Mesenteric fat pad (tissue), 1 donor: ENCODE measurements around the gene DGCR6L. TPM values are rescaled to one million over a fixed set of nuclear protein-coding genes. Genes with fewer than 3 reads are reported as not detected.
"Not testable (repeated sequence)": the region's sequence is repeated elsewhere in the genome, so short reads cannot be mapped to it uniquely, and the experiment has no call there.

Experiments used
- DNase-seq: peaks from one replicate; pipeline ENCODE4 v3.0.0-alpha.2; 2020; ENCODE audit warnings: low spot score
- total RNA-seq: library from RNA; stranded (reverse); fragmentation: NEBNext Ultra II Directional; extraction: Animal tissue kit (Norgen Biotek cat#: 25700); gene quantifications from one replicate; pipeline ENCODE4 v1.2.1, GENCODE V29; 2021
- donor health status: DM: yes; HTN: yes; CAD: no.

The DGCR6L gene
- total RNA-seq, 1 donor from 2014 or later: 25.7 TPM

DNA sequence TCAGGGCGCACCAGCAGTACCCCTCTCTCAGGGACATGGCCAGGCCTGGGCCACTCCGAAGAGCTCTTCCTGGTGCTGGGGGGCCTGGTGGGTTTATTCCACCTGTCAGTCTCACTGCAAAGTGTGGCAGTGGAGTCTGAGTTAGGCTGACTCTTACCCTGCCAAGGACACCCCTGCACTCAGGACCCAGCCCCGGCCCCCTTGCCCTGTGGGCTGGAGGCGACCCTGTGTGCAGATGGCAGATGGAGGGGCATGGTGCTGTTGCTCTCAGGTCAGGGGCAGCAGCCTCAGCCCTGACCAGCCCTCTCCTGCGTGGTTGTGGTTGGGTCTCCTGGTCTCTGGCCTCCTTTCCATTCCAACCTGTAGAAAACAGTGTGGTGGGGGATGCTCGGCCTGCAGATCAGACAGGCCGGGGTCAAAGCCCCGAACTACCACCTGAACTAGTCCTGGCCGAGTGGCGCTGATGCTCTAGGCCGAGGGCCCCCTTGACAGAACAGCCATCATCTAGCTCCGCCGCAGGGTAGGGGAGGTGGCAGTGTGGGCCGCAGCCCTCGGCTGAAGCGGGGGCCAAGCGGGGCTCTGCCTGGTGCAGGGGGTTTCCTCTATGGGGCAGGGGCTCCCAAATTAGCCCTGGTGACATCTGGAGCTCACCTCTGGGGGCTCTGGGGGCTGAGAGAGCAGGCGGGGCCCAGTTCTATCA is 41.8 kb downstream of the DGCR6L start:
- not testable (repeated sequence) for DNase-seq

DNA sequence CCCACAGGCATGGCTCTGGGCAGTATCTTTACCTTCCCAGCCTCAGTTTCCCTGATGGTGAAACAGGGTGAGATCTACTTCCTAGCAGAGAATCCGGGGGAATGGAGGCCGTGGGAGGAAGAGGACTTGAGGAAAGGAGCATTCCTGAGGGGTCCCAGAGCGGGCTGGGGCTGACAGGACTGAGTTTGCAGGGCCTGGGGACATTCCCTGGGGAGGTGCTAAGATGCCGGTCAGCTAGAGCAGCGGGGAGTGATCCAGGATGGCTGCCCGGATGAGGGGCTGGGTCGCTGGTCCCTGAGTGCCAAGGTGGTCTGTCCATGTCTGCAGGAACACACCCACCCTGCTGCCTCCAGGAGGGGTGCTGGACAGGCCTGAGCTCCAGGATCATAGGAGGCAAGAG is 43.4 kb downstream of the DGCR6L start:
- DNase-seq: no peak

DNA sequence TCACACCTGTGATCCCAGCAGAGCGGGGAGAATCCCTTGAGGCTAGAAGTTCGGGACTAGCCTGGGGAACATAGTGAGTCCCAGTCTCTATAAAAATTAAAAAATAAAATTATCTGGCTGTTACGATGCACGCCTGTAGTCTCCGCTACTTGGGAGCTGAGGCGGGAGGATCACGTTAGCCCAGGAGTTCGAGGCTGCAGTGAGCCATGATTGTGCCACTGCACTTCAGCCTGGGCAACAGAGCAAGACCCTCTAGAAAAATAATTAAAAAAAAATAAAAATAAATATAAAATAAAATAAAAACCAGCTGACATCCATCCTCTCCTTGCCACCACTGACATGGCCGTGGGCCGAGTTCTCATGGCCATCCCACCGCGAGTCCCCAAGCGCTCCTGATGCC is 44.0 kb downstream of the DGCR6L start:
- no peak for DNase-seq

DNA sequence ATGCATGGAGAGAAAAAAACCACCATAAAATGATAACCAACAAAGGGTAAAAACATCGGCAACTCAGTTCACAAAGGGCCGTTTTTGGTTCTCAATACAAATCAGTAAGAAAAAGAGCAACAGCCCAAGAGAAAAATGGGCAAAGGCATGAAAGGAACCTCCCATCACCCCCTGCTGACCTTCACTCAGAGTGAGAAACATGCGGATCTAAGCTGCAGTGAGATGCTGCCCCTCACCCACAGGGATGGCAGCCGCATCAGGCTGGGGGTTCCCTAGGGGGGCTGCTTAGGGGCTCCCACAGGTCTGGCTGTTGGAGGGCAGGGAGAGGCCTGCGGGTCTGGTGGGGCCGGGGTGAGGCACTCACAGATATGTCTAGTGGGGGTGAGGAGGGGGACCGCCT is 44.5 kb downstream of the DGCR6L start:
- not testable (repeated sequence) for DNase-seq

DNA sequence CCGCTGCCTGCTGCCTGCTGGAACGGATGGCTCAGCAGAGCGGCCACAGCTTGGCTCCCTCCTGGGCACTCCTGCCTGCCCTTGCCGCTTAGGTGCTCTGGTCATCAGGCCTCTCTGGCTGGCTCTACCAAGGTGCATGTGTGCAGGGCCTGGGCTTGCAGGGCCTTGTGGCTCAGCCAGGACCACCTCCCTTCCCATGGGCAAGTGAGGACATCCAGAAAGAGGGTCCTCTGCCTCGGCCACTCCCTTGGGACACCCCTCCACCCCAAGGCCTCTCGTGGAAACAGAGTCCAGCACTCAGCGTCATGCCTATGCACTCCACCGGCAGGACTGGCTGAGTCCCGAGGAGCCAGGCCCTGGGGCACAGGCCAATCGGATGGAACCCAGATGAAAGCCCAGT is 45.5 kb downstream of the DGCR6L start:
- DNase-seq: not testable (repeated sequence)

DNA sequence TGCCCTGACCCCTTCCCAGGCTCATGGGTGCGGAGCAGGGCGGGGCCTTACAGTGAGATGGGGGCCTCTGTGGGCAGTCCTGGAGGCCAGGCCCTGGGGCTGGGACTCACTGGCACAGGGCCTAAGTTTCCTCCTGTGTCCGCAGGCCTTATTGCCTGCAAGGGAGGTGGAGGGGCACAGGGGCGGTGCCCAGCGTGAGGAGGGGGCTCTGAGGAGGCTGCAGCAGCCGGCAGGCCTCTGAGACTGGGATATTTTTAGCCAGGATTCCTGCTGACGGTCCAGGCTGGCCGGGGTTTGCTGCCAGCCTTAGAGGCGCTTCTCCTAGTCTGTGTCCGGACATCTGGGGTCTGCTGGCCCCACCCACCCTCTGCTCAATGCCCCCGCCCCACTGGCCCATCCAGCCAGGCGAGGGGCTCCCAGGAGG is 46.1 kb downstream of the DGCR6L start:
- DNase-seq: no peak

DNA sequence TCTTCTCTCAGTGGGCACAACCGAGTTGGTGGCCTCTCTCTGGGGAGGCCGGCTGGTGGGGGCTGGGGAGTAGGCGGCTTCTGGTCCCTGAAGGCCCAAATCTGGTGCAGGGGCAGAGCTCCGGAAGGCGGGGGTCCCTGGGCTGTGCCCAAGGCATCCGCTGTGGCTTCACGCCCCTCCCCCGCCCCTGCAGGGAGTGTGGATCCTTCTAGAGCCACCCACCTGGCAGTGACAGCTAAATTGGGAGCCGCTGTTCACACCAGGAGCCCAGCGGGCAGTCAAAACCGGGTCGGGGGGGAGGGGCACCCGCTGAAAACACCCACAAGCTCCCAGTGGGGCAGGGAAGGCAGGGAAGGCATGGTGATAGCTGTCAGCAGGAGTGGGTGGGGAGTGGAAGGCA is 47.2 kb downstream of the DGCR6L start:
- no peak for DNase-seq

DNA sequence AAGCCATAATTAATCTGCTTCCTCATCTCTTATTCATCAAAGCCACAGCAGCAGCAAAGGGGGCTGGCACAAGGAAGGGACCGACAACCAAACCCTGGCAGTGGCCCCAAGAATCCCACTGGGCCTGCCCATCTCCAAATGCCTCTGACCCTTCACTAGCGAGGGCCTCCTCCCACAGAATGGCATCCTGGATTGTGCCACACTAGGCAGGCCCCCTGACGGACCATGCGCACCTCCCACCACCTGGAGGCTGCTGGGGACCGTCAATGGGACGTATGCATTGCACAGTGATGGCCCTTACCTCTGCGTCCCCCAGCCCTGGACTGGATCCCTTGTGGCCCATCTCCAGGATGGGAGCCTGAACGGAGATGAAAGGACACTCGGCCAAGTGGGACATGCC is 47.7 kb downstream of the DGCR6L start:
- no peak for DNase-seq

DNA sequence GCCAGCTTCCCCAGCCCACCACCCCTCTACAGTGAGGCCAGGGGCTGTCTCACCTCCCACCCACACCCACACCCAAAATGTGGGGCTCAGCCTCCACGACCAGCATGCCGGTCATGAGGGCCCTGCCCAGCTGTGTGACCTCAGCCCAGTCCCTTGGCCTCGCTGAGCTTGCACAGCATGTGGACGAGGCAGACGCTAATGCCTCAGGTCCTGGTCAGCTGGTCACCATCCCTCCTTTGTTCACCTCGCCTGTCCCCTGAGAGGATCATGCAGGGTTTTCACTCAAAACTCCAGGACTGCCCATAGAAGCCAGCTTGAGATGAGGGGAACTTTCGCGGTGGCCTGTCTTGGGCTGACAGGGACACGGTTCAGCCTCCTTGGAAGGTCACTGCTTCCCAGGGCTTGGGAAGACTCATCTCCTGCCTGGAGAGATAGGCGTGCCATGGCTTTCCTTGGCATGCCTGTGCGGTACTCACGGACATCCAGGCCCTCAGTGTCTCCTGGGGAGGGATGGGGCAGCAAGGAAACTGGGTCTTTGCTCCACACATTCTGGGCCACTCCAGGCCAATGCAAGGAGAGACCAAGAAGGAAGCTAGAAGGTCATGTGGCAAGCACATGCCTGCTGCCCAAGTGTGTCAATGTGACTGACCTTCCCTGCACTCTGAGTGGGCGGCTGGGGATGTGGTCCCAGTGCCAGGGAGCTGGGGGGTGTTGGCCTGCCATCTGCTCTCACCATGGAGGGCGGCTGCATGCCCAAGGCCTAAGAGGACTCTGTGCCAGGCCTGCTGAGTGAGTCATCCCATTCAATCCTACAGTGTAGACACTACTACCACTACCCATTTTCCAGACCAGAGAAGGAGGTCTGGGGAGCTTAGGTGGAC is 48.5 kb downstream of the DGCR6L start:
- no peak for DNase-seq

DNA sequence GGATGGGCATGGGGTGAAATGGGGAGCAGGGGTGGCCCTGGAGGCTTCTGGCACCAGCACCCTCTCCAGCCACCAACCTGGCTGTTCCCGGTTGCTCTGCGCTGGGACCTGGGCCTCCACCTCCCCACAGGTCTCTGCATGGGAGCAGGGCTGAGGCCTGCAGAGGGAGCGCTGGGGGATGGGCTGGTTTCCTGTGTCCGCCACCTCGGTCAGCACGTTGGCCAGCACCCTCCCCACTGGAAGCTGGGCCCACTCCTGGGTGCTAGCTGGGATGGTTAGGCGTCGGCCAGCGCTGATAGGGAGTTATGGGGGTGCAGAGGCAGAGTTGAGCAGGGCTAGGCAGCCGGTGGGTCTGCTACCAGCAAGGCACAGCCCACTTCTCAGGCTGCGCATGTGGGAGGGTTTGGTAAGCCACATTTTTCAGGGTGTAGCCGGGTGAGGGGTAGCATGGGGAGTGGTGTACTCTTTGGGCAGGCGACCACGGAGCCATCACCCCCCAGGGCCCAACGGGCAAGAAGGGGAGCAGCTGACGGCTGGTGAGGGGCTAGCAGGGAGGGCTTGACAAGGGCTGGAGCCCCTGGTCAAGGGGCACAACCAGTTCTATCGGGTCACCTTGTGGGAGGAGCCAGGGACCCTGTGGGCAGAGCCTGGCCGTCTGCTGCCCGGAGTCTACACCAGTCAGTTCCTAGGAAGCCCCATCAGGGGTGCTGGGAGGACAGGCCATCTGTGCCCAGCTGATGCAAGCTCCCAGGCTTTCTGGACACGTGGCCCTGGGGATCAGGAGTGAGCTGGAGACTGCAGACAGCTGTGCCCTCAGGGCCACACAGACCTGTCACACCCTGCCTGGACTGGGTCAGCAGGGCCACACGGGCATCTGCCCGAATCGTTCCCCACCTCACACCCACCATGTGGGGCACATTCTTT is 49.4 kb downstream of the DGCR6L start:
- not testable (repeated sequence) for DNase-seq

DNA sequence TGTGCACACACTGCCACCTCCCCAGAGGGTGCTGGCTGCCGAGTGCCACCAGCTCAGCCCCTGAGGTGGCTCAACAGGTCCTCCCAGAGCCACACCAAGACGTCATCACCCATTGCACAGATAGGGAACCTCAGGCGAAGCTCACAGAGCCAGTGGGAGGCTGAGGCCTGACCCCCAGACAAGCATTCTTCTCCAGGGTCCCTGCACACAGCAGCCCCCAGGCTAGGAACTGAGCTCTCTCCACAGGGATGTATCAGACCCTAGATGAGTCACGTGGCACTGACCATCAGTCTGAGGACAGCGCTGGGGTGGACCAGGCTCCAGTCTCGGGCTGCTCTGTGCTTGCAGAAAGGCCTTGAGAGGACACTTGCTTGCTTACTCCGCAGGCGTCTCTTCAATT is 50.2 kb downstream of the DGCR6L start:
- DNase-seq: not testable (repeated sequence)

DNA sequence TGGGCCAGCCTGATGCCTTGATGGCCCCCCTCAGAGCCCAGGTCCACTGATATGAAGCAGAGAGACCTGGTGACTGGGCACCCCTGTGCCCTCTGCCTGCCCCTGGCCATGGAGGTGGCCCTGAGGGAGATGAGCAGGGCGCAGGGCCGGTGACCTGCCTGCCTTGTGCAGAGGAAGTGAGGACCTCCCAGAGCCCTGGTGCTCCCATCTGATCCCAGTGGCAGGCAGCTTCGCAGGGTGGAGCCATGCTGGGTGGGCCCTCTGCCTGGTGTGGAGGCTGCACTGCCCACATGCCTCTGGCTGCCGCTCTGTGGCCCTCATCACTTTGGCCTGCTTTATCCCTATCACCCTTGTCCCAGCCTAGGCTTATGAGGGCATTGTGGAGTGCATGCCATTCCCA is 50.7 kb downstream of the DGCR6L start:
- DNase-seq: not testable (repeated sequence)

DNA sequence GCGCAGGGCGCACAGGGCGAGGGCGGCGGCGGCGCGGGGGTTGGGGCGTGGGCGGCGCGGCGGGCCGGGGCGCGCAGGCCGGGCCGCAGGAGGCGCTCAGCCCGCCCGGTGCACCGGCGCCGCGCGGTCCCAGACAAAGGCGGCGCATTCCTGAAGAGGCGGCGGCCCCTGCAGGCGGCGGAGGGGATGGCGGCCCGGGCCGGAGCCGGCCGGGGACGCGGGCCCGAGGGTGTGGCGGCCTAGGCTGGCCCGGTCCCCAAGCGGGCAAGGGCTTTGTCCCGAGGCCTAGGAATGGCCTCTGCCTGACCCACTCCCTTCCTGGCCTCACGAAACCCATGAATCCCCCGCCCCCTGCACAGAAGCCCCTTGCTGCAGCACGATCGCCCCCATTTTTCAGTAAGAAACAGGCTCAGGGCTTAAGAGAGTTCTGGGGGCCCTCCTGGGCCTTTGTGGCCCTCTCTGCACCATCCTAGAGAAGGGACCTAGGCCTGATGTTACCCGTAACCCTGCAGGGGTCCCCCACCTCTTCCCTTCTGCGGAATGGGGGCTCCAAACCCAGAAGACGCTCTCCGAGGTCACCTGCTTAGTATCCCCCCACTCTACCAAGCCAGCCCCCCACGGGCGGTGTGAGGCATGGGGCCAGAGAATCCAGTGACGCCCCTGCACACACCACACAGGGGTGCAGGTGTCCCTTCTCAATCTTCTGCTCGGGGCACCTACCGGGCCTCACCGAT is 51.4 kb downstream of the DGCR6L start, which contains the start of gene RTN4R:
Gene RTN4R (minus strand): TSS at position 40 of the 734 bp plus-strand sequence. CDS start 226 bp downstream, outside the sequence.
- no peak for DNase-seq

DNA sequence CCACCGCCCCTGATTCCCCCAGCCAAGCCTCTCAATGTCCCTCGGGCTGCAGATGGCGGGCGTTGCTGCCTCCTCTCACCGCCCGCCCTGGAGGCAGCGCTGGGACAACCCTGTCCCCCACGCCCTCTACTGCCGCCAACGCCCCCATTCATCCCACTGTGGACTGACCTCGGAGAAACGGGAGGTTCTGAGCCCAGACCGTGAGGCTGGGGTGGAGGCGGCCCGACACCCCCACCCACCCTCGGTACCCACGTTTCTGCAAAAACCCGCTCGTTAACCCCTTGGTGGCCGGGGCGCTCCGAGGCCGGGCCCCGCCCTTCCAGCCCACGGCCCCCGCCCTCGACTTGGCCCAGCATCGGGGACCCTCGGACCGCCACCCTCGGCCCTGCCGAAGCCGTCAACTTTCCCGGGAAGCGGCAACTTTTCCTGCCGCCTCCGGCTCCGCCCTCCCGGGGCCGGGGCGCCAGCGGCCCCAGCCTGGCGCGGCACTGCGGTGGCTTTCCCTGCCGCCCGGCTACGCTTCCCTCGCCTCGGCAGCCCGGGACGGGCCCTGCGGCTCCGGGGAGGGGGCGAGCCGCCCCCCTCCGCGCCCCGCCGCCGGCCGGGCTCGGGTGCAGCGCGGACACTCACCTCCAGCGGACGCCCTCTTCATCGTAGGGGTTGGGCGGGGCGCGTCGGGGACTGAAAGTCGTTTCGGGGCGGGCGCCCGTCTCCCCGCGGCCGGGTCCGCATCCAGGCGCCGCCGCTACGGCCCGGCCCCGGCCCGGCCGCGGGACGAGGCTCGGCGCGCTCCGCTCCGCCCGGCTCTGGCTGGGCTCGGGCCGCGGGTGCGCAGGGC is 52.2 kb downstream of the DGCR6L start:
- DNase-seq: no peak

DNA sequence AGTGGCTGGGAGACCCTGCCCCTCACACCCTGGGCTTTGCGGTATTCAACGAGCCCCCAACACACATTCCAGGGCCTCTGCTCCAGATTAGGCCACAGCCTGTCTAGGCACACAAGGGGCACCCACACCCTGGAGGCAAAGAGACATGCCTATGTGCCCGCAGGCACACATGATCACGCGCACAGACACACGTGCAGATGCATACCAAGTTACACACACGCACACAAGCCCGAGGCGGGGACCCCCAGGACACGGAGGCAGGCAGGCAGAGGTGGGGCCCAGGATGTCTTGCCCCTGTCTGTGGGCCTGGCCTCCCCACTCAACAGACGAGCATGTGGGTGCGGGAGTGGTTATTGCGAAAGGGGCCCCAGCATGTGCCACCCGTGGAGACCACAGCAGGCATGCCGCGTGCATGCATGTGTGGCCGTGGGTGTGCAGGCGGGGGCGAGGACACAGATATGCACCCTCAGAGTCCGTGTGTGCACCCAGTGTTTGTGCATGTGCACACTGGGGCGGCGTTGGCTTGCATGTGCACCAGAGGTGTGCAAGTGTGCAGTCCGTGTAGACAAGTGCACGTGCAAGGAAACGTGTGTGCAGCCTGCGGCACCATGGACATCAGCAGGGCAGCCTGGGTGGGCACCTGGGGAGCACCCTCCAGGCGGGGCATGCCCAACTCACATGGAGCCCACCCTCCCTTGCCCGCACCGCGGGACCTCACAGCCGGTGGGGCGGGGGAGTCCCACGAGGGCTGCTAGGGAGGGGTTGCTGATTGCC is 53.0 kb downstream of the DGCR6L start:
- DNase-seq: not testable (repeated sequence)

DNA sequence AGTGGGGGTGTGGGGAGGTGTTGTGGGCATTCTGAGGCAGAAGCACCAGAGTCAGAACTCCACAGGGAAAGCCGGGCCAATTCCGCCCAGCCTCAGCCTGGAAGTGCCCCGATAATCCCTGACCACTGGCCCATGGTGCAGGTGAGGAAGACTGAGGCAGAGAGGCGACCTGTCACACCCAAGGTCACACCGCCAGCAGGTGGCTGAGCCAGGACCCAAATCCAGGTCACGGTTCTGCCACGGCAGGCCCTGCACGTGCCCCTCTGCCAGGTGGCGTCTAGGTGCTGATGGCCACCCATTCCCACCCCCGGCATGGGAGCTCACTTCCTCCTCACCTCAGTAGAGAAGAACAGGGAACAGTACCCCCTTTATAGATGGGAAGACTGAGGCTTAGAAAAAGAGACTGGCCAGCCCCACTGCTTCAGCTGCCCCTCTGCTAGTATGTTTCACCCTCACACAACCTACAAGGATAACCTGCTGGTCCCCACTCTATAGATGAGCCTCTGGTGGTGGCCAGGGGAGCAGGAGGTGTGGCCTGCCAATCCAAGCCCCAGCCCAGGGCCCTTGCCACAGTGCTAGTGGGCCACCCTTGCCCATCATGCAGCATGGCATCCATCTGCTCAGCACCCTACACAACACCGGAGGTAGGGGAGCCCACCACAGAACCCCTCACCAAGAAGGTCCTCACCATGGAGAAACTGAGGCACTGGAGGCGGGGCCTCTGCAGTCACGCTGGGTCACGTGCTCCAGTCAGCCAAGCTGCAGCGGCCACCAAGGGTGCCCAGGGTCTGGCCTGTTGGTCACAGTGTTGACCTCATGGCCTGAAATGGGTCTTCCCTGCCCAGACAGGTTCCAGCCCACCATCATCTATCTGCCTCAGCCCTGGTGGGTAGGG is 53.8 kb downstream of the DGCR6L start:
- DNase-seq: not testable (repeated sequence)

DNA sequence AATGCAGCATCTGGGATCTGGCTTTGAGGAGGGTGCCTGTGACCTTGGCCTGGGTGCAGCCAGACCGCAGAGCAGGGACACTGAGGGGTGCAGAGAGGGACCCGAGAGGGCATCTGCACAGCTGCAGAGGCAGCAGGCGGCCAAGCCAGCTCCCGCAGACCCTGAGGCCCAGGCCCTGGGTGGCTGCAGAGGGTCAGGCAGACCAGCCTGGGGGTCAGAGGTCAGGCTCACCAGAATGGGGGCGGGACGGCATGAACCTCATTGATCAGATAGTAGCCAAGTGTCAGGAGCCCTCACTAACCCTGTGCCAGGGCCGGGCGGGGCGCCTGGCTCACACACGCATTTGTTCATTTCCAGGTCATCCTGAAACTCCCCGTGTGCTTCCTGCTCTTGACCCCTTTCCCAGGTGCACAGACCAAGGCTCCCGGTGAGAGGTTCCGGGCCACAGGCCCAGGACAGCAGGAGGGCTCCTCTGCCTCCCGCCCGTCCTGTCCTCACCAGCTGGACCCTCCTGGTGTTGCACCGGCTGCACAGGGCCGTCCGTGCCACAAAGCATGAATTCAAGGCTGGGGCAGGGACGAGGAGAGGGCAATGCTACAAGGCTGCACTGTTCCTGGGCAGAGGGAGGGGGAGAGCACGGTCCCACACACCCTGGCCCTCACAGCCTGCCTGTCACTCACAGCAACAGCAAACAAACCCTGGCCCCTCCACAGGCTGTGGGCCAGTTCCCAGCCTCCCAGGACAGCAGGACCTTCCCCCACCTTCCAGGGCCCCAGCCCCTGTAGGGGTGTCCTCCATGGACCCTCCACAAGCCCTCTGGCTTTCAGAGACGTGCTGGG is 55.0 kb downstream of the DGCR6L start:
- DNase-seq: no peak
